Measurements from ENCODE around the gene COL27A1.

- TF ChIP-seq CTCF (IDR thresholded peaks at IDR 0.05), result no peak
- TF ChIP-seq POLR2A (IDR thresholded peaks at IDR 0.05), result no peak
- TF ChIP-seq POLR2AphosphoS5 (IDR thresholded peaks at IDR 0.05), result no peak
These were observed 55.4 kb downstream of the COL27A1 start for GRCh38 chr9:114210691-114211276.
